AG09319 (cell line): ENCODE measurements around the gene AKAP10.
"Not testable (repeated sequence)": the region's sequence is repeated elsewhere in the genome, so short reads cannot be mapped to it uniquely, and the experiment has no call there.

ENCODE experiments used
- DNase-seq: peaks from one replicate; pipeline ENCODE4 v3.0.0-alpha.2; 2010; ENCODE audit warnings: low read depth; ENCODE audit errors: extremely low read depth
- TF ChIP-seq, protein P1 (sequence below): IDR thresholded peaks from 2 replicates; pipeline ENCODE4 v1.5.1; 2011; ENCODE audit warnings: low read depth, mild to moderate bottlenecking, inconsistent platforms, low read length, moderate library complexity

The AKAP10 gene

DNA sequence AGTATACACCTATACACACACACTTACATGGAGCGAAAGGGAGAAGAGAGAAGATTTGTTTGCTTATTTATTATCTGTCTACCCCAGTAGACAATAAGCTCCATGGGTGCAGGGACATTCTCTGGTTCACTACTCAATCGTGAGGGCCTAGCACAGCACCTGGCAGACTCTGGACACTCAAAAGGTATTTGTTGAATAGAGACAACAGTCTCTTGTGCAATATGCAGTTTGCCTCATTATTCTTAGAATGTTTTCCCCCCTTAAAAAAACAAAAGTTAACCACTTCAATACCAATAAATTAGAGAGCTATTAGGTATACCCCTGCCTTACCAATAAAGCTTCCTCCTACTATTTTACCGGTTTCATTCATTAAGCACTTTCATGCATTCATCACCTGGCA, 2.0 kb downstream of the AKAP10 start:
- TF ChIP-seq, protein P1, sequence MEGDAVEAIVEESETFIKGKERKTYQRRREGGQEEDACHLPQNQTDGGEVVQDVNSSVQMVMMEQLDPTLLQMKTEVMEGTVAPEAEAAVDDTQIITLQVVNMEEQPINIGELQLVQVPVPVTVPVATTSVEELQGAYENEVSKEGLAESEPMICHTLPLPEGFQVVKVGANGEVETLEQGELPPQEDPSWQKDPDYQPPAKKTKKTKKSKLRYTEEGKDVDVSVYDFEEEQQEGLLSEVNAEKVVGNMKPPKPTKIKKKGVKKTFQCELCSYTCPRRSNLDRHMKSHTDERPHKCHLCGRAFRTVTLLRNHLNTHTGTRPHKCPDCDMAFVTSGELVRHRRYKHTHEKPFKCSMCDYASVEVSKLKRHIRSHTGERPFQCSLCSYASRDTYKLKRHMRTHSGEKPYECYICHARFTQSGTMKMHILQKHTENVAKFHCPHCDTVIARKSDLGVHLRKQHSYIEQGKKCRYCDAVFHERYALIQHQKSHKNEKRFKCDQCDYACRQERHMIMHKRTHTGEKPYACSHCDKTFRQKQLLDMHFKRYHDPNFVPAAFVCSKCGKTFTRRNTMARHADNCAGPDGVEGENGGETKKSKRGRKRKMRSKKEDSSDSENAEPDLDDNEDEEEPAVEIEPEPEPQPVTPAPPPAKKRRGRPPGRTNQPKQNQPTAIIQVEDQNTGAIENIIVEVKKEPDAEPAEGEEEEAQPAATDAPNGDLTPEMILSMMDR = no peak
- no peak for DNase-seq

DNA sequence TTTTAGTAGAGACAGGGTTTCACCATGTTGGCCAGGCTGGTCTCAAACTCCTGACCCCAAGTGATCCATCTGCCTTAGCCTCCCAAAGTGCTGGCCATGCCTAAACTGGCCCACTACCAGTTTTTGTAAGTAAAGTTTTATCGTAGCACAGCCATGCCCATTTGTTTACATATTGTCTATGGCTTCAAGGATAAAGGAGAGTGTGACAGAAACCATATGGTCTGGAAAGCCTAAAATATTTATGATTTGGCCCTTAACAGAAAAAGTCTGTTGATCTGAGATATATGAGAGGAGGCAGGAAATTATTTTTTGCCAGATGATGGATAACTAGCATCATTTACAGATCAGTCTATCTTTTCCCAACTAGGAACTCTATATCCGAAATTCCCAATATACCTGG, 4.5 kb downstream of the AKAP10 start:
- TF ChIP-seq, protein P1 = no peak
- DNase-seq = no peak

- not testable (repeated sequence) for DNase-seq
Observed at GRCh38 chr17:19962954-19963353, 14.7 kb downstream of the AKAP10 start.

DNA sequence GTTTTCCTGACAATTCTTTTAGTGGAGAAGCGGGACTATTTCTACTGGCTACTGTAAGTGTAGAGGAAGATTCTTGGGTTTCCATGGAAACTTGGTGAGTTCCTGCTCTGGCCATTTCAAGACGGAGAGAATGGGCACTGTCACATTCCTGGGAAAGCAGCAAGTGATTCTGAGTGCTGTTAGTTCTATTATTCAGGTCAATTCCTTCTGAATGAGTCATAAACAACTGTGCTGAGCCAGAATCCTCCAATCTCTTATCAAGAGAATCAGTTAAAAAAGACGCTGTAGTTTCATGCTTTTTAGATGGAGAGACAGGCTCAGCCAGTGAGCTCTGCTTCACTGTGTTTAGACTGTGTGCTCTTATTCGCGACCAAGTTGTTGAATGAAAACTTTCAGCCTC, 19.6 kb downstream of the AKAP10 start:
- TF ChIP-seq, protein P1 = no peak
- DNase-seq = peak; percentile 54

DNA sequence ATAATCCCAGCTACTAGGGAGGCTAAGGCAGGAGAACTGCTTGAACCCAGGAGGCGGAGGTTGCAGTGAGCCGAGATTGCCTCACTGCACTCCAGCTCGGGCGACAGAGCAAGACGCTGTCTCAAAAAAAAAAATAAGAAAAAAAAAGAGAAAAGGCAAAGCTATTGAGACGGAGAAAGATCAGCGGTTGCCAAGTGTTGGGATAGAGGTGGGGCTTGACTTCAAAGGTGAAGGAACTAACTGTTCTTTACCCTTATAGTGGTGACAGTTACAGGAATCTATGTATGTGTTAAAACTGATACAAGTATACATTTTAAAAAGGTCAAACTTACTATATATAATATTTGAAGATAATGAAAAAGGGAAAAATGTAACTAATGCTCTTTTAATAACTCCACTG, 22.5 kb downstream of the AKAP10 start:
- TF ChIP-seq, protein P1 = no peak

DNA sequence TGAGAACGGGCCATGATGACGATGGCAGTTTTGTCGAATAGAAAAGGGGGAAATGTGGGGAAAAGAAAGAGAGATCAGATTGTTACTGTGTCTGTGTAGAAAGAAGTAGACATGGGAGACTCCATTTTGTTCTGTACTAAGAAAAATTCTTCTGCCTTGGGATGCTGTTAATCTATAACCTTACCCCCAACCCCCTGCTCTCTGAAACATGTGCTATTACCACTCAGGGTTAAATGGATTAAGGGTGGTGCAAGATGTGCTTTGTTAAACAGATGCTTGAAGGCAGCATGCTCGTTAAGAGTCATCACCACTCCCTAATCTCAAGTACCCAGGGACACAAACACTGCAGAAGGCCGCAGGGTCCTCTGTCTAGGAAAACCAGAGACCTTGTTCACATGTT, 26.2 kb downstream of the AKAP10 start:
- DNase-seq = not testable (repeated sequence)

More for the DNA sequence above, 22.5 kb downstream of the AKAP10 start:
- no peak for DNase-seq

DNA sequence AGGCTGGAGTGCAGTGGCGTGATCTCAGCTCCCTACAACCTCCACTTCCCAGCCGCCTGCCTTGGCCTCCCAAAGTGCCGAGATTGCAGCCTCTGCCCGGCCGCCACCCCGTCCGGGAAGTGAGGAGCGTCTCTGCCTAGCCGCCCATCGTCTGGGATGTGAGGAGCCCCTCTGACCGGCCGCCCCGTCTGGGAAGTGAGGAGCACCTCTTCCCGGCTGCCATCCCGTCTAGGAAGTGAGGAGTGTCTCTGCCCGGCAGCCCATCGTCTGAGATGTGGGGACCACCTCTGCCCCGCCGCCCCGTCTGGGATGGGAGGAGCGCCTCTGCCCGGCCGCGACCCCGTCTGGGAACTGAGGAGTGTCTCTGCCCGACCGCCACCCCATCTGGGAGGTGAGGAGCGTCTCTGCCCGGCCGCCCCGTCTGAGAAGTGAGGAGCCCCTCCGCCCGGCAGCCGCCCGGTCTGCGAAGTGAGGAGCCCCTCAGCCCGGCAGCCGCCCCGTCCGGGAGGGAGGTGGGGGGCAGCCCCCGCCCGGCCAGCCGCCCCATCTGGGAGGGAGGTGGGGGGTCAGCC, 26.9 kb downstream of the AKAP10 start:
- not testable (repeated sequence) for DNase-seq

DNA sequence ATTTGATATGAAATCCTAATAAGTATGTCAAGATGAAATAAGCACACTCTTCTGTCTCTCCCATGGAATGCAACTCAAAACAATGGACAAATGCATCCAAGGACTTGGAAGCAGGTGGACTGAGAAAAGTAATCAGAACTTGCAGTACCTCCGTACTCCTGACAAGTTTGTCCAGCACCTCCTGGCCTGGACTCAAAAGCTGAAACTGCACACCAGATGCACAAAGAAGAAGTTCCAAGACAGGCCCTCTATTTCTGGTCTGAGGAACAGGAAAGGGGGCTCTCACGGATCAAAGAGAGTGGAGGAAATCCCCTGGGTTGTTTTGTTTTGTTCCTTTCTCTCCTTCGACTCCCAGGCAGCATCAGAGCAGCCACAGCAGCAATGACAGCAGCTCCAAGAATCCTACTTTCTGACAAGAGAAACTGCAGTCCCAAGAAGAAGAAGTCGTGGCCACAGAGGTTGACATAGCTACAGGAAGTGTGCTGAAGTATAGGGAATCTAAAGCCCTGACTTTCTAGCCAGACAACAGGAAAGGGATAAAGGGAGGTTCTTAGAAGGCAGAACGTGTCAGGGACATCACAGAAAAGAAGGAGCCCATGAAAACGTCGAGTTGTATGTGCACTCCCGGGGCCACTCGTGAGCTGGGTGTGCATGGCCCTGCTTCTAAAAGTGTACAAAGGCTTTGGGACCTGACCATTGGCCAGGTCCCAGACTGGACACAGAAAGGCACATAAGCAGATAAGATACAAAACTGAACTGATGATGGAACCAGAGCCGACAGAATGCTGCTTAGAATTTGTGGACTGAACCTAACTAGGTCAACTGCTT, 29.3 kb downstream of the AKAP10 start:
- no peak for DNase-seq
- TF ChIP-seq, protein P1 = no peak

- DNase-seq = no peak
- TF ChIP-seq, protein P1 = no peak
Observed at GRCh38 chr17:19946921-19947320, 30.7 kb downstream of the AKAP10 start.
